Natural killer cell (primary cell): Measurements from ENCODE around the gene PPP1R12C. TPM values are rescaled to one million over a fixed set of nuclear protein-coding genes. Genes with fewer than 3 reads are reported as not detected.

ENCODE experiments used
- ATAC-seq, 3 donors: fragments of 150-1000 bp in 2 of 3; fragments of 200-7000 bp in 1 of 3; cut with Tn5 transposase; 1 replicate in 1 of 3; 2 replicates in 2 of 3; pipeline ENCODE4 v1.10.0; 2021; ENCODE audit warnings: mild to moderate bottlenecking in 2 of 3, moderate library complexity in 2 of 3
- DNase-seq, 2 donors: peaks; one replicate each; pipeline versions ENCODE4 v3.0.0 to v3.0.0-alpha.2; 2013 to 2021; ENCODE audit warnings: mixed read lengths in 1 of 2
- H3K27ac ChIP-seq: one replicate; pipeline ENCODE4 v1.5.1; 2013; ENCODE audit warnings: mild to moderate bottlenecking, low read length
- H3K27me3 ChIP-seq: one replicate; pipeline ENCODE4 v1.6.1; 2013; ENCODE audit warnings: low read length; ENCODE audit not compliant: control insufficient read depth, insufficient read depth
- H3K36me3 ChIP-seq: one replicate; pipeline ENCODE4 v1.6.1; 2013; ENCODE audit warnings: low read length; ENCODE audit not compliant: control insufficient read depth, insufficient read depth
- H3K4me1 ChIP-seq: one replicate; pipeline ENCODE4 v1.6.1; 2013; ENCODE audit warnings: low read length; ENCODE audit not compliant: control insufficient read depth, insufficient read depth
- H3K4me3 ChIP-seq: one replicate; pipeline ENCODE4 v1.5.1; 2013; ENCODE audit warnings: low read length
- H3K9me3 ChIP-seq: one replicate; pipeline ENCODE4 v1.6.1; 2013; ENCODE audit warnings: low read length; ENCODE audit not compliant: control insufficient read depth, insufficient read depth
- H3K27ac Mint-ChIP-seq, 2 donors: one replicate each; pipeline ENCODE4 v1.8.0; 2022; ENCODE audit warnings: mild to moderate bottlenecking in 2 of 2, mixed read lengths in 2 of 2, moderate library complexity in 1 of 2
- H3K27me3 Mint-ChIP-seq, 2 donors: one replicate each; pipeline ENCODE4 v1.8.0; 2022; ENCODE audit warnings: low read depth in 2 of 2, mixed read lengths in 2 of 2
- H3K36me3 Mint-ChIP-seq: one replicate; pipeline ENCODE4 v1.8.0; 2022; ENCODE audit warnings: mixed read lengths
- H3K4me1 Mint-ChIP-seq, 2 donors: one replicate each; pipeline ENCODE4 v1.8.0; 2022; ENCODE audit warnings: mixed read lengths in 2 of 2
- H3K4me3 Mint-ChIP-seq: one replicate; pipeline ENCODE4 v1.8.0; 2022; ENCODE audit warnings: mild to moderate bottlenecking, moderate library complexity, mixed read lengths
- H3K9me3 Mint-ChIP-seq, 2 donors: one replicate each; pipeline ENCODE4 v1.8.0; 2022; ENCODE audit warnings: mixed read lengths in 2 of 2
- CTCF ChIP-seq: fragments of 200-600 bp; IDR thresholded peaks from one replicate; pipeline ENCODE4 v1.8.0; 2022; ENCODE audit warnings: antibody characterized with exemption
- WGBS: methylation state at CpG from one replicate; pipeline ENCODE4 v1.1.7; 2013; ENCODE audit warnings: missing lambda C conversion rate; ENCODE audit not compliant: insufficient coverage; 5-methylcytosine and 5-hydroxymethylcytosine counted together
- intact Hi-C: fragments of 100-400 bp; cut with micrococcal nuclease; formaldehyde crosslinking; loops from one replicate; pipeline ENCODE4 v1.14.2; 2022
- total RNA-seq, 4 donors: library from RNA; stranded (reverse); fragments of 120-200 nt in 1 of 4; gene quantifications; one replicate each; pipeline versions ENCODE4 v1.2.3 to v1.2.4, GENCODE V29; 2013 to 2022

PPP1R12C gene
- total RNA-seq, 3 donors from 2014 or later (not counting 1 experiment from before 2014, with no cell fraction given): 162 to 178 (median 174) TPM

GRCh38 chr19:55070466-55071128 lies 46.8 kb downstream of the PPP1R12C start:
- H3K27ac Mint-ChIP-seq: no peak overlapping the region
- no peak for TF ChIP-seq CTCF
- H3K9me3 Mint-ChIP-seq: no peaks in the 10 kb centered on the region
- Histone ChIP-seq H3K27me3 (peaks cover 30% of the 10 kb centered on the region), H3K4me3 (no peak overlapping the region), H3K4me1 (peaks cover 12% of the 10 kb centered on the region), H3K36me3 (no peaks in the 10 kb centered on the region), H3K9me3 (no peaks in the 10 kb centered on the region), H3K27ac (no peak overlapping the region)
- no peak overlapping the region for H3K4me3 Mint-ChIP-seq
- intact Hi-C loops: no loop called here
- peaks cover 9% of the 10 kb centered on the region in 2 donors for H3K4me1 Mint-ChIP-seq
- H3K36me3 Mint-ChIP-seq: no peaks in the 10 kb centered on the region
- H3K27me3 Mint-ChIP-seq: peaks cover 40 to 52% of the 10 kb centered on the region in 2 donors
- ATAC-seq (no peak), DNase-seq (no peak)
- WGBS: 84% methylated on average over 9 of the region's 10 CpGs

- intact Hi-C loops: no loop called here
- Histone ChIP-seq H3K9me3 (no peaks in the 10 kb centered on the region), H3K4me3 (no peak overlapping the region), H3K36me3 (no peaks in the 10 kb centered on the region), H3K4me1 (peaks cover 10% of the 10 kb centered on the region), H3K27ac (no peak overlapping the region), H3K27me3 (peaks cover 30% of the 10 kb centered on the region)
- no peak for ATAC-seq
- peak overlapping the region; percentile 30 for H3K4me3 Mint-ChIP-seq
- WGBS: 100% methylated on average over 2 of the region's 2 CpGs
- TF ChIP-seq CTCF: no peak
- no peaks in the 10 kb centered on the region for H3K9me3 Mint-ChIP-seq
- H3K27me3 Mint-ChIP-seq: peaks cover 40 to 52% of the 10 kb centered on the region in 2 donors
- no peak for DNase-seq
- H3K4me1 Mint-ChIP-seq: peaks cover 9% of the 10 kb centered on the region in 2 donors
- peak overlapping the region; percentile 10 to 64 for H3K27ac Mint-ChIP-seq
- H3K36me3 Mint-ChIP-seq: no peaks in the 10 kb centered on the region
Observed at GRCh38 chr19:55069865-55070197, 47.6 kb downstream of the PPP1R12C start.

GRCh38 chr19:55068950-55069864 lies 48.2 kb downstream of the PPP1R12C start:
- Histone ChIP-seq H3K4me1 (peaks cover 10% of the 10 kb centered on the region), H3K27ac (no peak overlapping the region), H3K27me3 (peaks cover 30% of the 10 kb centered on the region), H3K4me3 (no peak overlapping the region), H3K36me3 (no peaks in the 10 kb centered on the region), H3K9me3 (no peaks in the 10 kb centered on the region)
- peak overlapping the region; percentile 30 for H3K4me3 Mint-ChIP-seq
- WGBS: 6% methylated on average over 30 of the region's 30 CpGs
- no peaks in the 10 kb centered on the region for H3K9me3 Mint-ChIP-seq
- DNase-seq (no peak), ATAC-seq (peak; percentile 80 to 83 (median 80))
- intact Hi-C loops: no loop called here
- H3K27ac Mint-ChIP-seq: peak overlapping the region; percentile 10 to 64
- no peaks in the 10 kb centered on the region for H3K36me3 Mint-ChIP-seq
- peaks cover 40 to 51% of the 10 kb centered on the region in 2 donors for H3K27me3 Mint-ChIP-seq
- TF ChIP-seq CTCF: no peak
- peaks cover 9% of the 10 kb centered on the region in 2 donors for H3K4me1 Mint-ChIP-seq
